RWPE1 (cell line): ENCODE results near the gene FOXC1.

ENCODE experiments used
- CTCF ChIA-PET: fragments of 350-600 bp; sonication (Branson Sonifier 250); formaldehyde crosslinking; extraction: SDS; loops from one replicate; lab custom pipeline; 2021; lab: Yijun Ruan, JAX
- POLR2A ChIA-PET: fragments of 400-600 bp; formaldehyde crosslinking; extraction: SDS; loops from one replicate; lab custom pipeline; 2020; ENCODE audit warnings: antibody characterized with exemption; ENCODE audit not compliant: low non-redundant PET; lab: Yijun Ruan, JAX
- DNase-seq: peaks from one replicate; pipeline ENCODE4 v3.0.0; 2012; ENCODE audit warnings: low spot score
- H3K27ac ChIP-seq: fragments of 450-650 bp; 2 replicates; pipeline ENCODE4 v1.5.1; 2017
- TF ChIP-seq, protein P1 (sequence below): fragments of 450-650 bp; conservative IDR thresholded peaks from 2 replicates; pipeline ENCODE4 v1.5.1; 2017; ENCODE audit warnings: low read depth, mild to moderate bottlenecking

Gene FOXC1

DNA sequence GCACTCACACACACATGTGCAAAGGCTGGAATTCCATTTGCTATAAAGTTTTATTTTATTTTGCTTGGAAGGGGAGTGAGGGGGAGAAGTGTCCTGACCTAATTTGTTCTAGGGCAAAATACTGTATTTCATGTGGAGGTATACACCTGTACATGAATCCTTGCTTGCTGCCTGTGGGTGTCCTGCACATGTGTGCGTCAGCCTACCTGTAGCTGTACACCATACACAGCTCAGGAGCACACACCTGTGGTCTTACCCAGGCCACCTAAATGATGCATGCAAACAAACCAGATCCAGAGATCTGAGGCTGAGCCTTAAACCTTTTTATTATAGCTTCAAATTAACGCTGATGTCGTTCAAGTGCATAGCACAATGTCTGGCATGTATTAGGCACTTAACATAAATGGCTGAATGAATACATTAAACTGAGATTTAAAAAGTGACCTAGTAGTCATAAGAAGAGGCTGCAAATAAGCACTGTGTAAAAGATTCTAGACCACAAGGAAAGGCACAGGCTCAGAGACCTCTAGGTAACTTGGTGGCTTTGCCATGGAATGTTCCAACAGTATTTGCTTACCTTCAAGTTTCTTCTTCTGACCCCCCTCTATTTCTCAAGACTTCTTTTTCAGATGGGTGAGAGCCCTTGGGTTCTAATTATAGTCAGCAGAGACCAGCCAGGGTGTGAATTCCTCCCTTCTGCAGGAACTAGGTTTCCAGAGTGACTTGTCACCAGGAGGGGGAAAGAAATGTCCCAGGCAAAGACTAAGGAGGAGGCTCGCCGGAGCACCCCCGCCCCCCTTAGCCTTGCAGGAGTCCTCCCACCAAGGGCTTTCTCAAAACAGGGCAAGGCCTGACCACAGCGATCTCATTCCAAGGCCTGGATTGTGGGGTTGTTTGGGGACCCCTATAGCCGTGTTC lies 13.4 kb downstream of the FOXC1 start:
- ChIA-PET POLR2A (no interaction called here), CTCF (no interaction called here)
- no peak overlapping the region for H3K27ac ChIP-seq
- TF ChIP-seq, protein P1, sequence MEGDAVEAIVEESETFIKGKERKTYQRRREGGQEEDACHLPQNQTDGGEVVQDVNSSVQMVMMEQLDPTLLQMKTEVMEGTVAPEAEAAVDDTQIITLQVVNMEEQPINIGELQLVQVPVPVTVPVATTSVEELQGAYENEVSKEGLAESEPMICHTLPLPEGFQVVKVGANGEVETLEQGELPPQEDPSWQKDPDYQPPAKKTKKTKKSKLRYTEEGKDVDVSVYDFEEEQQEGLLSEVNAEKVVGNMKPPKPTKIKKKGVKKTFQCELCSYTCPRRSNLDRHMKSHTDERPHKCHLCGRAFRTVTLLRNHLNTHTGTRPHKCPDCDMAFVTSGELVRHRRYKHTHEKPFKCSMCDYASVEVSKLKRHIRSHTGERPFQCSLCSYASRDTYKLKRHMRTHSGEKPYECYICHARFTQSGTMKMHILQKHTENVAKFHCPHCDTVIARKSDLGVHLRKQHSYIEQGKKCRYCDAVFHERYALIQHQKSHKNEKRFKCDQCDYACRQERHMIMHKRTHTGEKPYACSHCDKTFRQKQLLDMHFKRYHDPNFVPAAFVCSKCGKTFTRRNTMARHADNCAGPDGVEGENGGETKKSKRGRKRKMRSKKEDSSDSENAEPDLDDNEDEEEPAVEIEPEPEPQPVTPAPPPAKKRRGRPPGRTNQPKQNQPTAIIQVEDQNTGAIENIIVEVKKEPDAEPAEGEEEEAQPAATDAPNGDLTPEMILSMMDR, result no peak
- DNase-seq, result no peak

DNA sequence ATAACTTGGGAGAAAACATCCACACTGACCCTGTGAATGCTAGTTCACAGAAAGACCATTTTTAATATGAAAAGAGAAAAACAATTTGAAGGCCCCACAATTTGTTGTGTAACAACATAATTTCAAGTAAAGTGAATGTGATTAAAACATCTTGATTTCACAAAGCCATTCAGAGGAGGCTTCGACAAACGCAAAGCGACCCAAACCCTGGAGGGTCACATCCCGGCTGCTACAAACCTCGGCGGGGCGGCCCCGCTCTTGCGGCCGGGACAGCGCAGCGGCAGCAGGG lies 14.0 kb downstream of the FOXC1 start:
- CTCF ChIA-PET, result interaction anchor here (0.6 kb wide), 1 partner anchor 517 kb away, joined by 3 read pairs; no protein-coding TSS in a partner anchor
- TF ChIP-seq, protein P1, result no peak
- DNase-seq, result no peak
- H3K27ac ChIP-seq, result no peak overlapping the region
- POLR2A ChIA-PET, result no interaction called here

DNA sequence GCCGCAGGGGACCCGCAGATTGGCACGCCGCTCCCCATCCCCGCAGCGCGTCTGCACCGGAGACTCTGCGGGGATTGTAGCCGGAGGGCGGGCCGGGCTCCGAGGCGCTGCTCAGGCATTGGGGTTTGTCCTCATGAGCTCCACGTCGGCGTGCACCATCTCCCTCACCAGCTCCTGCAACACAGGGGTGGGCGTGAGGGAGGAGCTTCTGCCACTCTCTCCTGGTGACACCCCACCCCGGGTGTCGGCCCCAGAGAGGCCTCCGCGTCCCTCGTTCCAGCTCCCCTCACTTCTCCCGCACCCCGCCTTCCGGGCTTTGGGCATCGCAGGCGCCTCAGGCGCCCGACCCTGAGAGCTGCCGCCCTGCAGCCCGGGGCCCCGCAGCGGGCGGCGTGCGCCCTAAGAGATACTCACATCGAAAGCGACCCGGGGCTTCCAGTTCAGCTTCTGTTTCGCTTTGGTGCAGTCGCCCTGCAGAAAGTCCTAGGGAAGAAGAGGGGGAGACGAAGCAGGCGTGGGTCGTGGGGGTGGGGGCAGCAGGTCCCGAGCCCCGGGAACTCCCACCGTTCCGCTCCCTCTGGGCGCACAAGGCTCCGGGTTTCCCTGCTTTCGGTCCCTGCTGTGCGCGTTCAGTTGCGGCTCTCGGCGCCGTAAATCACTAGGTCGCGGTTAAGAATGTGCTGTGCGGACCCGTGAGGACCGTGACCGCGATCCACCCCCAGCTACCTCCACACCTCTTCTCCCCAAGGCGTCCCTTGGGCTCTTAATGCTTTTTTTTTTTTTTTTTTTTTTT lies 14.5 kb downstream of the FOXC1 start:
- no peak overlapping the region for H3K27ac ChIP-seq
- POLR2A ChIA-PET, result interaction anchor here (0.6 kb wide), 2 partner anchors 8 to 114 kb away, joined by 4 to 11 read pairs; no protein-coding TSS in a partner anchor
- TF ChIP-seq, protein P1, result no peak
- DNase-seq, result no peak
- CTCF ChIA-PET, result interaction anchor here (0.6 kb wide), 1 partner anchor 516 kb away, joined by 3 read pairs; no protein-coding TSS in a partner anchor

- POLR2A ChIA-PET, result interaction anchor here (0.6 kb wide), 2 partner anchors 9 to 114 kb away, joined by 4 to 11 read pairs; no protein-coding TSS in a partner anchor
- CTCF ChIA-PET, result interaction anchor here (0.5 to 1.0 kb wide), 2 partner anchors 65 to 85 kb away, joined by 4 to 5 read pairs; no protein-coding TSS in a partner anchor
- DNase-seq, result no peak
Observed at GRCh38 chr6:1624851-1625781, 15.4 kb downstream of the FOXC1 start.

DNA sequence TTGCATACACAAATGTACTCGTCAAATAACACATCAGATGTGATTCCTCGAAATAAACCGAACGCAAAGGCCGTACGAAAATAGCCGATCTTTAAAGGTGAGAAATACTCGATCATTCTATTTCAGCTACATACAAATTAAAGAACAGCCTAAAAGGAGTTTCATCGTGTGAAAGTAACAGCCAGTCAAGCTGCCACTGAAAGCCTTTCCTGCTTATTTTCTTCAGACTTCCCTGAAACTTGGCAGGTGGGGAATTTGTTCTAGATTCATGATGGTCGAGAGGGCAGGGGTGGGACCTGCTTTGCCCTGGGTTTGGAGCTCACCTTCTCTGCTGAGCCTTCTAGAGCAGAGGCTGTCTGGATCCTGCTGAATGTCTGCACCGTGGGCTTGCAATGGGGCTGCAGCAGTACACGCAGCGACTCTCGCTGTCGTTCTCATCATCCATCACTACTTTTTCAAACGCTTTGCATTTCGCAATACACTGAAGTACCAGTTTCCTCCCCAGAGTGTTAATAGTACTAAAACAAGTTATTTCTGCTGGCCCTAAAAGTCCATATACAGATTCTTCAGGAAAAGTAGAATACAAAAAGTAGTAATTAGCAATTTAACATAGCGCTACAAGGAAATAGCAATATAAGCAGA lies 16.2 kb downstream of the FOXC1 start:
- TF ChIP-seq, protein P1, result no peak
- CTCF ChIA-PET, result interaction anchor here (1.0 kb wide), 1 partner anchor 84 kb away, joined by 4 read pairs; no protein-coding TSS in a partner anchor
- POLR2A ChIA-PET, result no interaction called here
- no peak for DNase-seq
- H3K27ac ChIP-seq, result no peak overlapping the region

More at GRCh38 chr6:1624851-1625781, 15.4 kb downstream of the FOXC1 start:
- H3K27ac ChIP-seq, result 0 out of 2 replicates have a peak overlapping the region, but pooled peaks have one; percentile 9
- TF ChIP-seq, protein P1, result no peak
